IMR-90 (cell line): ENCODE data around the gene TSC2. TPM values are rescaled to one million over a fixed set of nuclear protein-coding genes. Genes with fewer than 3 reads are reported as not detected.

Source experiments
- ATAC-seq: fragments of 200-7000 bp; cut with Tn5 transposase; 2 replicates; pipeline ENCODE4 v1.9.1; 2020; ENCODE audit warnings: low read depth, mild to moderate bottlenecking, moderate library complexity
- BruUV-seq: library from RNA; stranded (reverse); fragments of 400-500 nt; replicated peaks from 2 replicates; lab custom pipeline; 2021; lab: Mats Ljungman, UMichigan
- CTCF ChIA-PET: fragments of 300-600 bp; formaldehyde crosslinking; extraction: SDS; loops from one replicate; lab custom pipeline; 2021; ENCODE audit warnings: antibody characterized with exemption; lab: Yijun Ruan, JAX
- POLR2A ChIA-PET: fragments of 300-600 bp; sonication (Branson Sonifier 250); formaldehyde crosslinking; loops from one replicate; lab custom pipeline; 2022; ENCODE audit warnings: antibody characterized with exemption; ENCODE audit not compliant: unreplicated experiment; lab: Charles Lee
- DNase-seq: peaks from one replicate; pipeline ENCODE4 v3.0.0; 2013
- H2AFZ ChIP-seq: replicated peaks from 2 replicates; pipeline ENCODE3; 2013; ENCODE audit warnings: low read length, mild to moderate bottlenecking; ENCODE audit not compliant: poor library complexity
- H2AK5ac ChIP-seq: 2 replicates; pipeline ENCODE4 v1.6.1; 2013; ENCODE audit warnings: low read depth, low read length, inconsistent platforms
- H2AK9ac ChIP-seq: replicated peaks from 2 replicates; pipeline ENCODE3; 2013; ENCODE audit warnings: mild to moderate bottlenecking, low read depth, low read length, moderate library complexity; ENCODE audit not compliant: poor library complexity
- H2BK120ac ChIP-seq: 2 replicates; pipeline ENCODE4 v1.6.1; 2013; ENCODE audit warnings: low read depth, low read length, inconsistent platforms
- H2BK15ac ChIP-seq: 3 replicates; pipeline ENCODE4 v1.6.1; 2013; ENCODE audit warnings: low read depth, low read length, inconsistent platforms
- H2BK20ac ChIP-seq: 2 replicates; pipeline ENCODE4 v1.6.1; 2013; ENCODE audit warnings: low read depth, mild to moderate bottlenecking, inconsistent platforms, low read length, moderate library complexity
- H2BK5ac ChIP-seq: 2 replicates; pipeline ENCODE4 v1.6.1; 2013; ENCODE audit warnings: mild to moderate bottlenecking, low read depth, low read length, inconsistent platforms; ENCODE audit not compliant: poor library complexity, severe bottlenecking
- H3K14ac ChIP-seq: replicated peaks from 2 replicates; pipeline ENCODE4 v1.6.1; 2013; ENCODE audit warnings: low read depth, low read length, inconsistent platforms
- H3K18ac ChIP-seq: 2 replicates; pipeline ENCODE4 v1.6.1; 2013; ENCODE audit warnings: low read depth, low read length, control low read depth
- H3K23ac ChIP-seq: 2 replicates; pipeline ENCODE4 v1.6.1; 2013; ENCODE audit warnings: low read depth, low read length, inconsistent platforms
- H3K27ac ChIP-seq: 2 replicates; pipeline ENCODE4 v1.5.1; 2013; ENCODE audit warnings: mild to moderate bottlenecking, control low read depth, low read length; ENCODE audit not compliant: insufficient read depth
- H3K27me3 ChIP-seq: 2 replicates; pipeline ENCODE4 v1.6.1; 2013; ENCODE audit warnings: low read length; ENCODE audit not compliant: control insufficient read depth, insufficient read depth
- H3K36me3 ChIP-seq: 2 replicates; pipeline ENCODE4 v1.6.1; 2013; ENCODE audit warnings: low read length, mixed read lengths; ENCODE audit not compliant: control insufficient read depth, insufficient read depth
- H3K4ac ChIP-seq: 2 replicates; pipeline ENCODE4 v1.6.1; 2013; ENCODE audit warnings: low read depth, low read length, inconsistent platforms
- H3K4me1 ChIP-seq: 2 replicates; pipeline ENCODE4 v1.6.1; 2013; ENCODE audit warnings: low read length, mixed read lengths; ENCODE audit not compliant: control insufficient read depth, insufficient read depth
- H3K4me2 ChIP-seq: 2 replicates; pipeline ENCODE4 v1.6.1; 2013; ENCODE audit warnings: low read depth, mild to moderate bottlenecking, control low read depth, low read length, moderate library complexity
- H3K4me3 ChIP-seq: 2 replicates; pipeline ENCODE4 v1.5.1; 2013; ENCODE audit warnings: low read depth, mild to moderate bottlenecking, control low read depth, low read length, moderate library complexity; ENCODE audit not compliant: insufficient read depth
- H3K56ac ChIP-seq: 2 replicates; pipeline ENCODE4 v1.6.1; 2013; ENCODE audit warnings: low read length, inconsistent platforms; ENCODE audit not compliant: insufficient read depth; ENCODE audit errors: extremely low read depth
- H3K79me1 ChIP-seq, 2 experiments: 2 replicates each; pipeline ENCODE4 v1.6.1; 2013; ENCODE audit warnings: low read length in 2 of 2, inconsistent platforms in 1 of 2, low read depth in 1 of 2
- H3K9ac ChIP-seq: 2 replicates; pipeline ENCODE4 v1.6.1; 2013; ENCODE audit warnings: low read depth, low read length, control low read depth
- H3K9me1 ChIP-seq: 2 replicates; pipeline ENCODE4 v1.6.1; 2013; ENCODE audit warnings: low read length, inconsistent platforms; ENCODE audit not compliant: insufficient read depth
- H3K9me3 ChIP-seq: 2 replicates; pipeline ENCODE4 v1.6.1; 2013; ENCODE audit warnings: low read length; ENCODE audit not compliant: control insufficient read depth, insufficient read depth
- H4K20me1 ChIP-seq: 2 replicates; pipeline ENCODE4 v1.6.1; 2013; ENCODE audit warnings: low read length, inconsistent platforms; ENCODE audit not compliant: insufficient read depth
- H4K5ac ChIP-seq: 2 replicates; pipeline ENCODE4 v1.6.1; 2013; ENCODE audit warnings: mild to moderate bottlenecking, low read depth, low read length, control low read depth
- H4K8ac ChIP-seq, 2 experiments: 2 replicates each; pipeline ENCODE4 v1.6.1; 2013; ENCODE audit warnings: low read depth in 2 of 2, low read length in 2 of 2, control low read depth in 1 of 2, inconsistent platforms in 1 of 2
- H4K91ac ChIP-seq: 2 replicates; pipeline ENCODE4 v1.6.1; 2013; ENCODE audit warnings: low read depth, low read length, inconsistent platforms; ENCODE audit not compliant: insufficient read depth
- BHLHE40 ChIP-seq: fragments of 150-350 bp; IDR thresholded peaks from 2 replicates; pipeline ENCODE4 v1.6.1; 2016; ENCODE audit warnings: mild to moderate bottlenecking, low read depth, low read length
- CEBPB ChIP-seq: IDR thresholded peaks from 2 replicates; pipeline ENCODE4 v1.6.1; 2012; ENCODE audit warnings: low read depth, low read length, improper control_type of control experiment
- CHD1 ChIP-seq: IDR thresholded peaks from 2 replicates; pipeline ENCODE4 v1.6.1; 2012; ENCODE audit warnings: low read depth, low read length, improper control_type of control experiment
- ELK1 ChIP-seq: fragments of 150-350 bp; IDR thresholded peaks from 2 replicates; pipeline ENCODE4 v1.6.1; 2016; ENCODE audit warnings: low read depth, mild to moderate bottlenecking, low read length, moderate library complexity, borderline replicate concordance
- FOS ChIP-seq: fragments of 150-350 bp; IDR thresholded peaks from 2 replicates; pipeline ENCODE4 v1.6.1; 2016; ENCODE audit warnings: low read depth, low read length
- MAFK ChIP-seq: IDR thresholded peaks from 2 replicates; pipeline ENCODE4 v1.6.1; 2012; ENCODE audit warnings: low read depth, low read length, improper control_type of control experiment
- MAZ ChIP-seq: IDR thresholded peaks from 2 replicates; pipeline ENCODE4 v1.6.1; 2012; ENCODE audit warnings: low read depth, mild to moderate bottlenecking, low read length, improper control_type of control experiment, moderate library complexity, borderline replicate concordance
- NFE2L2 ChIP-seq: fragments of 150-350 bp; IDR thresholded peaks from 2 replicates; pipeline ENCODE4 v1.6.1; 2016; ENCODE audit warnings: low read depth, mild to moderate bottlenecking, low read length
- RAD21 ChIP-seq: IDR thresholded peaks from 2 replicates; pipeline ENCODE4 v1.6.1; 2012; ENCODE audit warnings: low read length, improper control_type of control experiment
- RCOR1 ChIP-seq: IDR thresholded peaks from 2 replicates; pipeline ENCODE4 v1.6.1; 2012; ENCODE audit warnings: mild to moderate bottlenecking, low read length, improper control_type of control experiment; ENCODE audit not compliant: insufficient replicate concordance
- RFX5 ChIP-seq: IDR thresholded peaks from 2 replicates; pipeline ENCODE4 v1.8.0; 2012; ENCODE audit warnings: low read depth, mild to moderate bottlenecking, low read length, moderate library complexity
- SMC3 ChIP-seq: fragments of 150-350 bp; IDR thresholded peaks from 2 replicates; pipeline ENCODE4 v1.6.1; 2016; ENCODE audit warnings: low read depth, mild to moderate bottlenecking, antibody characterized with exemption, low read length, moderate library complexity
- USF2 ChIP-seq: fragments of 150-350 bp; IDR thresholded peaks from 2 replicates; pipeline ENCODE4 v1.6.1; 2017; ENCODE audit warnings: mild to moderate bottlenecking, antibody characterized with exemption, low read length, low read depth
- WGBS, 2 experiments: methylation state at CpG; one replicate each; pipeline versions ENCODE4 v1.1.5 to v1.1.7; 2013; ENCODE audit warnings: missing lambda C conversion rate in 2 of 2; ENCODE audit not compliant: insufficient read length in 1 of 2; ENCODE audit errors: extremely low coverage in 2 of 2; 5-methylcytosine and 5-hydroxymethylcytosine counted together
- dilution Hi-C: fragments of 300-500 bp; cut with HindIII; formaldehyde crosslinking; loops from one replicate; pipeline ENCODE4 v1.14.3; 2018; ENCODE audit warnings: low sequenced_read_pairs; ENCODE audit not compliant: unreplicated experiment
- in situ Hi-C: fragments of 300-500 bp; cut with MboI; formaldehyde crosslinking; loops from 3 replicates; pipeline ENCODE4 v1.14.3; 2019; ENCODE audit warnings: low sequenced_read_pairs, inconsistent platforms, mixed read lengths
- intact Hi-C: fragments of 100-400 bp; cut with micrococcal nuclease; formaldehyde crosslinking; loops from 2 replicates; pipeline ENCODE4 v1.10.0; 2022
- polyA plus RNA-seq, 3 experiments: library from polyadenylated mRNA; depleted of rRNA; stranded (reverse); fragments of >200 nt; gene quantifications; 2 replicates each; pipeline ENCODE4 v1.2.3, GENCODE V29; 2012; ENCODE audit warnings: low replicate concordance in 1 of 3
- total RNA-seq: library from RNA; depleted of rRNA; stranded (reverse); fragments of >200 nt; gene quantifications from 2 replicates; pipeline ENCODE4 v1.2.3, GENCODE V29; 2012

The TSC2 gene
- total and polyA plus RNA-seq, 2 of the 4 experiments (the other 2 are of a cell fraction), result 31.4 to 88.6 TPM

GRCh38 chr16:2058872-2059271 is 11.1 kb downstream of the TSC2 start (continued):
- no peak for TF ChIP-seq CEBPB
- no peak for TF ChIP-seq SMC3
- no peak for TF ChIP-seq FOS
- TF ChIP-seq MAFK, result no peak

GRCh38 chr16:2060346-2060745 is 12.6 kb downstream of the TSC2 start:
- BruUV-seq, result no TSS peak
- no peak overlapping the region for H4K91ac ChIP-seq
- no peak overlapping the region for H3K4me2 ChIP-seq
- no peak overlapping the region for H2AFZ ChIP-seq
- H2AK9ac ChIP-seq, result no peak overlapping the region
- no peak overlapping the region for H2BK120ac ChIP-seq
- intact Hi-C loops (no loop called here), dilution Hi-C loops (no loop called here), in situ Hi-C loops (no loop called here)
- no peak overlapping the region for H3K14ac ChIP-seq
- ChIA-PET POLR2A (no interaction called here), CTCF (no interaction called here)
- H2BK20ac ChIP-seq, result no peak overlapping the region
- H3K9me1 ChIP-seq, result no peaks in the 10 kb centered on the region
- no peak overlapping the region for H3K4ac ChIP-seq
- no peak overlapping the region for H3K9ac ChIP-seq
- H3K36me3 ChIP-seq, result peaks cover 61% of the 10 kb centered on the region
- ATAC-seq, result no peak
- no peaks in the 10 kb centered on the region for H3K27me3 ChIP-seq
- no peak overlapping the region for H3K18ac ChIP-seq
- no peak overlapping the region for H3K27ac ChIP-seq
- TF ChIP-seq MAFK, result no peak
- no peak for TF ChIP-seq BHLHE40
- no peak for TF ChIP-seq NFE2L2
- TF ChIP-seq RCOR1, result no peak
- TF ChIP-seq MAZ, result no peak
- no peak for TF ChIP-seq FOS
- no peak for TF ChIP-seq RAD21
- TF ChIP-seq CHD1, result no peak
- TF ChIP-seq USF2, result no peak
- TF ChIP-seq RFX5, result no peak
- TF ChIP-seq ELK1, result no peak
- 96% methylated on average over 13 of the region's 17 CpGs; no CpG with 5 or more reads in 1 of the 2 experiments for WGBS, 2 experiments
- no peak overlapping the region for H3K4me3 ChIP-seq
- no peak for DNase-seq
- no peaks in the 10 kb centered on the region for H3K9me3 ChIP-seq
- no peaks in the 10 kb centered on the region for H3K4me1 ChIP-seq
- no peak overlapping the region for H3K56ac ChIP-seq
- H4K5ac ChIP-seq, result no peak overlapping the region
- no peak overlapping the region for H4K8ac ChIP-seq
- no peak overlapping the region for H2BK5ac ChIP-seq
- H4K20me1 ChIP-seq, result no peaks in the 10 kb centered on the region; the same call in 1 of the 2 replicates
- peaks cover 0 to 14% of the 10 kb centered on the region in 2 experiments; a peak in 1 of 4 replicates for H3K79me1 ChIP-seq
- H3K23ac ChIP-seq, result no peak overlapping the region
- H2BK15ac ChIP-seq, result no peak overlapping the region
- no peak overlapping the region for H2AK5ac ChIP-seq
